Measurements from ENCODE around the gene AGMAT.

Gene AGMAT, protein sequence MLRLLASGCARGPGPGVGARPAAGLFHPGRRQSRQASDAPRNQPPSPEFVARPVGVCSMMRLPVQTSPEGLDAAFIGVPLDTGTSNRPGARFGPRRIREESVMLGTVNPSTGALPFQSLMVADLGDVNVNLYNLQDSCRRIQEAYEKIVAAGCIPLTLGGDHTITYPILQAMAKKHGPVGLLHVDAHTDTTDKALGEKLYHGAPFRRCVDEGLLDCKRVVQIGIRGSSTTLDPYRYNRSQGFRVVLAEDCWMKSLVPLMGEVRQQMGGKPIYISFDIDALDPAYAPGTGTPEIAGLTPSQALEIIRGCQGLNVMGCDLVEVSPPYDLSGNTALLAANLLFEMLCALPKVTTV

DNA sequence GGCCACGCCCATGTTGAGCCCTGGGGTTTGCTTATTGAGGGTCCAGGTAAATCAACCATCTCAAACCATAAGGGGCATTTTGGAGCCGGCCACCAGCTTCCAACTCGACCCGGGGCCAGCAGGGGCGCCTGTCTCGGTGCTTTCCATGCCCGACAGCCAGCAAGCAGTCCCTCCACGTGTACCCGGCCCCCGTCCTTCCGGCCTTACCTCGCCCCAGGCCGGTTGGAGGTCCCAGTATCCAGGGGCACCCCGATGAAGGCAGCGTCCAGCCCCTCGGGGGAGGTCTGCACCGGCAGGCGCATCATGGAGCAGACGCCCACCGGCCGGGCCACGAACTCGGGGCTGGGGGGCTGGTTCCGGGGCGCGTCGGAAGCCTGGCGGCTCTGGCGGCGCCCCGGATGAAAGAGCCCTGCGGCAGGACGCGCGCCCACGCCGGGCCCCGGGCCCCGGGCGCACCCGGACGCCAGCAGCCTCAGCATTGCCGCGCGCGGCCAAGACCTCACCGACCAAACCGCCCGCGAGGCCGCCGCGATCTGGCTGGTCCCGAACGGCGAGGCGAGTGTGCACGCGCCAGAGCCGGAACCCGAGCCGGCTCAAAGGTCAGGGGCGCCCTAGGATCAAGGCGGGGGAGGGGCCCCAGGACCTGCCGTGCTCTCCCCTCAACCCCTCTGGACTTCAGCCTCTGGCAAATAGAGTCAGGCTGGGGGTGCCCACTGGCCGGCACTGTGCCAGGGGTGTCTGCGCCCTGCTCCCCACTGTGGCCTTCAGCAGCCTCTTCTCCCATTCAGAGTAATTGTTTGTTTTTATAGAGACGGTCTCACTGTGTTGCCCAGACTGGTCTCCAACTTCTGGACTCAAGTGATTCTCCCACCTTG lies at the start of gene AGMAT:
Gene AGMAT (minus strand): TSS at position 563 of the 875 bp plus-strand sequence. CDS start 84 bp downstream, at position 479.
- H3K4me3 Mint-ChIP-seq, result peak within 1 kb of the TSS; percentile 83
- no peaks in the 10 kb centered on the region for H3K27me3 Mint-ChIP-seq
- H3K27ac Mint-ChIP-seq, result peak within 1 kb of the TSS; percentile 89
- H3K36me3 Mint-ChIP-seq, result peaks cover 30% of the 10 kb centered on the region
- no peaks in the 10 kb centered on the region for H3K9me3 Mint-ChIP-seq
- DNase-seq, result peak; percentile 77
- peaks cover 41% of the 10 kb centered on the region for H3K4me1 Mint-ChIP-seq
- CTCF ChIA-PET, result no interaction called here

DNA sequence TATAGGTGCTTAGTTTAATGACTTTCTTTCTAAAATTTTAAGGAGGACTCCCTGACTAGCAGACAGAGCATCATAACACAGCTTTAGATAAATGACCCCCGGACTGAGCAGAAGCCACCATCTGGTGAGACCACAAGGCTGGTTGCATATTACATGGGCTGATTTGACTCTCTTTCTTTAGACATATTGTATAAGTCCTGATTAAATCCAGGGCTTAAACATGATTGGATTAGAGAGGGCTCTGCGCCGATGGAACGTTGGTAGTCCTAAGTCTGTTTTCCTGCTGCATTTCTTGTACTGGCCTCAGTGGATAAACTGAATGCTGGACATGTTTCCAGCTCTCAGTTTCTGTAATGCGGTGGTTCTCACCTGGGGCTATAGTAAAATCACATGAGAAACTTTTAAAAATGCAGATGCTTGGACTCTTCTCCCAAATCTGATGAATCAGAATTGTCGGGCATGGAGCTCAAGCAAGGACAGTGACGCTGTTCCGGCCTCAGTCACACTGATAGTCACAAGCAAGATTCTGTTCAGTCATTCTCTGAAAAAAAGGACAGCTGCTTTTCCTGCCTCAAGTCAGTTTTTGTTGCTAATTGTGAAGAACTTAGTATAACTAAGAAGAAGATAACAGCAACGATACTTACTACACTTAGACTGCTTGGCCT lies 49.0 kb upstream of the AGMAT start:
- Mint-ChIP-seq H3K27me3 (no peaks in the 10 kb centered on the region), H3K9me3 (no peaks in the 10 kb centered on the region), H3K4me1 (no peaks in the 10 kb centered on the region), H3K27ac (no peak overlapping the region), H3K4me3 (no peak overlapping the region), H3K36me3 (peaks cover 63% of the 10 kb centered on the region)
- no peak for DNase-seq
- CTCF ChIA-PET, result no interaction called here

DNA sequence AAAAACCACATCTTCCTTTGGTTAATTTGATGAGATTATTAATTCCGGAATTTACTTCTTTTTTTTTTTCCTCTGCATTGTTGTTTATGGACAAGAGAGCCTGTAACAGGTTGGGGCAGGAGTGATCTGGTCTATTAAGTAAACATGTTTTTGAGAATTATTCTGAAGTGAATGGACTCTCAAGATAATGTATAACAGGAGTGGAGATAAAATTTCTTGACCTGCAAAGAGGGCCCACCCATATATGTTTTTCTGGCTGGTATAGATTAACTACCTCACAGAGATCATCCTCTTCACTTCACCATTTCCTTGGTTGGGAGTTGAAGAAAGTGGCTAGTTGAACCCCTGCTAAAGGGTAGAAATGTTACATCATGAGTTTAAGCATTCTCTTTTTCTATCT lies 43.2 kb upstream of the AGMAT start:
- Mint-ChIP-seq H3K4me1 (peaks cover 12% of the 10 kb centered on the region), H3K4me3 (no peak overlapping the region), H3K9me3 (no peaks in the 10 kb centered on the region), H3K27me3 (no peaks in the 10 kb centered on the region), H3K27ac (no peak overlapping the region), H3K36me3 (peaks cover 40% of the 10 kb centered on the region)
- no peak for DNase-seq
- CTCF ChIA-PET, result no interaction called here

DNA sequence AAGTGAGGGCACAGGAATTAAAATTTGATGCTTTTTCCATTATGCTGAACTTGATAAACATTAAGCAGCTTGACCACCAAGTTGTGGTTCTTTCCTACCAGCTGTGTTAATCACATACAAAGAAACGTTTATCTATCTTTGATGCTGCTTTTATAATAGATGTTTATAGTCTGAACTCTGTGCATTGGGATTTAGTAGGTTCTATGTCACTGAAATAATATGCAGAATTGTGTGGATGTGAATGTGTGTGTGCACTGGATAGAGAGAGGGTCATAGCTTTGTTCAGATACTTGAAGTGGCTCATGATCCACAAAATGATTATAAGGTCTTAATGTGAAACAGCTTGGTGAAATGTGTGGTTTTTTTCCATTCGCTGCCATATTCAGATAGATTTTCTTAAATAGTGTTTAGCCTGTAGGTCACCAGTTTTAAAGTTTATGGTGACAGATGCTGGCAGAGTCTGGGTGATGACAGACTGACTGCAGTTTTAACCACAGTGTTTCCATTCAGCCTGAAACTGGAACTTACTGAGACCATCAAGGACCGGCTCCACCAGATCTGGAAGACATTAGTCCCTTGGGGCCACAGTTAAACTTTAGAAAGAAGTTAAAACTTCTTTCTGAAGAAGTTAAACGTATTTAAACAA lies 42.6 kb upstream of the AGMAT start:
- no peak overlapping the region for H3K4me3 Mint-ChIP-seq
- peak overlapping the region; percentile 1 for H3K27ac Mint-ChIP-seq
- H3K9me3 Mint-ChIP-seq, result no peaks in the 10 kb centered on the region
- peaks cover 43% of the 10 kb centered on the region for H3K36me3 Mint-ChIP-seq
- no peaks in the 10 kb centered on the region for H3K27me3 Mint-ChIP-seq
- peaks cover 17% of the 10 kb centered on the region for H3K4me1 Mint-ChIP-seq
- DNase-seq, result no peak
- CTCF ChIA-PET, result interaction anchor here (0.6 kb wide), 1 partner anchor 16 kb away, joined by 4 read pairs; no protein-coding TSS in a partner anchor

DNA sequence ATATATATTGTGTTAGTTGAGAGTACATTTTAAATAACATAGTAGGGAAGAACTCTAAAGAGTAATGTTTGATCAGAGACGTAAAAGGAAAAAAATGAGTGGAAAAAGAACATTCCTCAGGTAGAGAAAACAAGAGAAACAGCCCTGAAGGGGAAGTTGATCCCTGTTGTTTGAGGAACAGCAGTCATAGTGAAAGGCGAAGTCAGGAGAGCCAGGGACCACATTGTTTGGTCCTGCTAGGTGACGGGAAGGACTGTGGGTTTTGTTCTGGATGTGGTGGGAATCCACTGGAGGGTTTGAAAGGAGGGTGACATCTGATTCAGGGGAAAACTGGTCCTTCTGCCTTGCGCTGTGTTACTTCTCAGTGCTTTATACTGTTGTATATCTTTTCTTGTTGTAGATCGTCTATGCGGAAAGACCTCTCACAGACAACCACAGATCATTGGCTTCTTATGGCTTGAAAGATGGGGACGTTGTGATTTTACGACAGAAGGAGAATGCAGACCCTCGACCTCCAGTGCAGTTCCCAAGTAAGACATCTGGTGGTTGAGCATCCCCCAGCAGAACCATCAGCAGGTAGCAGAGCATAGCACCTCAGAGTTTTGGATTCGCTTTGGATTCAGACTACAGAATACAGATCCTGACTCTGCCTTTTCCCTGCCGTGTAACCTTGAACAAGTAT lies 41.6 kb upstream of the AGMAT start:
- Mint-ChIP-seq H3K9me3 (no peaks in the 10 kb centered on the region), H3K27me3 (no peaks in the 10 kb centered on the region), H3K4me1 (peaks cover 24% of the 10 kb centered on the region), H3K36me3 (peaks cover 42% of the 10 kb centered on the region), H3K27ac (no peak overlapping the region), H3K4me3 (no peak overlapping the region)
- DNase-seq, result no peak
- CTCF ChIA-PET, result no interaction called here

DNA sequence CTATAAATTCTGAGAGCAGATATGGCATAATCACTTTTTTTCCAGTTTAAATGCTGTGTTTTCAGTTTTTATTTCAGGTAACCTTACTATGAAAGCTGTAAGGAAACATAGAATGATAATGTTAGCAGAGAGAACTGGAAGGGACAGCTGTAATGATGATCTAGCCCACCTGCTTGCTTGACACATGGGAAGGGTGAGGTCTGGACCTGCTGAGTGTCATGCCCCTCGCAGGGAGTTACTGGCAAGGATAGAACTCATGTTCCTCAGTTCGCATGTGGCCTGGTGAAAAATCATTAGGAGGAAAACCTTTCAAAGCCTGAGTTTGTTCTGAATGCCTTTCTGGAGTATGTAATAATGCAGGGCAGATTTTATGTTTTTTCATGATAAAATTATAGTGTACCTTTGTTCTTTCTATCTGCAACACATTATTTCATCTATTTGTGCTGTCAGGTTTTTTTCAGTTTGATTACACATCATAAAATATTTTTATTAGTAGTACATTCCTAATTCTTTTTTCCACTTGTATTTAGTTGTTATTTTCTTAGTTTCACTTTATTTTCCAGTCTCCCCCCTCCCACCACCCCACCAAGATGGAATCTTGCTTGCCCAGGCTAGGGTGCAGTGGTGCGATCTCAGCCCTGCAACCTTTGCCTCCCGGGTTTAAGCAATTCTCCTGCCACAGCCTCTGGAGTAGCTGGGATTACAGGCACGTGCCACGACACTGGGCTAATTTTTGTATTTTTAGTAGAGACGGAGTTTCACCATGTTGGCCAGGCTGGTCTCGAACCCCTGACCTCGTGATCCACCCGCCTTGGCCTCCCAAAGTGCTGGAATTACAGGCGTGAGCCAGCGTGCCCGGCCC lies 40.4 kb upstream of the AGMAT start:
- Mint-ChIP-seq H3K9me3 (no peaks in the 10 kb centered on the region), H3K27ac (no peak overlapping the region), H3K27me3 (no peaks in the 10 kb centered on the region), H3K4me1 (peaks cover 35% of the 10 kb centered on the region), H3K36me3 (peaks cover 38% of the 10 kb centered on the region), H3K4me3 (no peak overlapping the region)
- CTCF ChIA-PET, result no interaction called here
- DNase-seq, result no peak

DNA sequence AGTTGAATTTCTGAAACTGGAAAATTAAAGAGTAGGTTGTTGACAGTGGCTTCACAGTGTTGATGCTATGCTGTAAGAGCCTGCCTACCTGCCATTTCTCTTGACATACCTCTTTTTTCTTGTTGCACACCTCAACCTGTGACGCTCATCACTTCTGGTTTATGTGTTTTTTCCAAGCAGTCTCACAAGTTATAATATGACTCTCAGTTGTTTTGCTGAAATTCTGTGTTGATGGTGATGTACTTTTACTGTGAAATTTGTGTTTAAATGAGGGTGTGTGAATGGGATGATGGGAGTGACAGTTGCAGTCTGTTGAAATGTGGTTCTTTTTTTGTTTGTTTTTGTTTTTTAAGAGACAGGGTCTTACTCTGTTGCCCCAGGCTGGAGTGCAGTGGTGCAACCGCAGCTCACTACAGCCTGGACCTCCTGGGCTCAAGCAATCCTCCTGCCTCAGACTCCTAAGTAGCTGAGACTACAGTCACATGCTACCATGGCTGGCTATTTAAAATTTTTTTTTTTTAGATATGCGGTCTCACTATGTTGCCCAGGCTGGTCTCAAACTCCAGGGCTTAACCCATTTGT lies 39.4 kb upstream of the AGMAT start:
- Mint-ChIP-seq H3K4me1 (peaks cover 45% of the 10 kb centered on the region), H3K4me3 (no peak overlapping the region), H3K36me3 (peaks cover 34% of the 10 kb centered on the region), H3K9me3 (no peaks in the 10 kb centered on the region), H3K27me3 (no peaks in the 10 kb centered on the region), H3K27ac (no peak overlapping the region)
- CTCF ChIA-PET, result no interaction called here
- DNase-seq, result no peak

DNA sequence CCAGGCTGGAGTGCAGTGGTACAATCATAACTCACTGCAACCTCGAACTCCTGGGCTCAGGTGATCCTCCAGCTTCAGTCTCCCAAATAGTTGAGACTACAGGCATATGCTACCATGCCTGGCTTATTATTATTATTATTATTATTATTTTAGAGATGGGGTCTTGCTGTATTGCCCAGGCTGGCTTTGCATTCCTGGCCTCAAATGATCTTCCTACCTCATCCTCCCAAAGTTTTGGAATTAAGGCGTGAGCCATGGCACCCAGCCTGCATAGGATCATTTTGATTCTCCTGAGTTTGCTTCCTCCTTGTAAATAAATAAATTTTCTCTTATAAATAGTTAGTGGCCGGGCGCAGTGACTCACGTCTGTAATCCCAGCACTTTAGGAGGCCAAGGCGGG lies 38.6 kb upstream of the AGMAT start:
- Mint-ChIP-seq H3K27ac (no peak overlapping the region), H3K9me3 (no peaks in the 10 kb centered on the region), H3K4me1 (peaks cover 53% of the 10 kb centered on the region), H3K4me3 (no peak overlapping the region), H3K36me3 (peaks cover 35% of the 10 kb centered on the region), H3K27me3 (no peaks in the 10 kb centered on the region)
- no peak for DNase-seq
- CTCF ChIA-PET, result no interaction called here

DNA sequence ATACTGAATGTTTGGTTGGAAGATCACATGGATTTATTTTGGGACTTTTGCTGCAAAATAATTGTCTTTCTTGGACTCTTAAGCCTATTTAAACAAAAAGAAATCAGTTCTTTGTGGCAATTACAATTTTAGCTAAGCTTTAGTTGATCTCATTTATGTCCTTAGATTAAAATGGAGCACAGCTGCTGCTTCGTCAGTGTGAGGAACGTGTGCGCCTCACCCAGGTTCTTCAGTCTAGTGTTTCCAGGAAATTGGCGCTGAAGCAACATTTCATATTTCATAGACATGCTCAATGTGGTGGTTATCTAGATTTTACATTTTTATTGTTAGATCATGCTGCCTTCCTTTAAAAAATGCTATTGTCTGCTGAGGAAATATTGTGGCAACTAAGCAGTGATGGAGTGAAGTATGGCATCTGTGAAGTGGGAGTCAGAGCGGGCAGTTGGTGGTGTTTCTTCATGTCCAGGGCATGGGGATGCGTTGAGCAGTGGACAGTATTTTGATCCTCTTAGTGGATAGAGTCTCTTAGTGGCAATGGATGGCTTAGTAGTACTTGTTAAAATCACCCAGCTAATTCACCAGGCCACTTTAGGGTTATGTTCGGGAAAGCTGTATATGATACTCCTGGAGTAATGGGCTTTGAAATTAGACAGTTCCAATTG lies 38.0 kb upstream of the AGMAT start:
- Mint-ChIP-seq H3K27ac (no peak overlapping the region), H3K9me3 (no peaks in the 10 kb centered on the region), H3K4me3 (no peak overlapping the region), H3K27me3 (no peaks in the 10 kb centered on the region), H3K4me1 (peaks cover 56% of the 10 kb centered on the region), H3K36me3 (peaks cover 33% of the 10 kb centered on the region)
- DNase-seq, result no peak
- CTCF ChIA-PET, result no interaction called here

DNA sequence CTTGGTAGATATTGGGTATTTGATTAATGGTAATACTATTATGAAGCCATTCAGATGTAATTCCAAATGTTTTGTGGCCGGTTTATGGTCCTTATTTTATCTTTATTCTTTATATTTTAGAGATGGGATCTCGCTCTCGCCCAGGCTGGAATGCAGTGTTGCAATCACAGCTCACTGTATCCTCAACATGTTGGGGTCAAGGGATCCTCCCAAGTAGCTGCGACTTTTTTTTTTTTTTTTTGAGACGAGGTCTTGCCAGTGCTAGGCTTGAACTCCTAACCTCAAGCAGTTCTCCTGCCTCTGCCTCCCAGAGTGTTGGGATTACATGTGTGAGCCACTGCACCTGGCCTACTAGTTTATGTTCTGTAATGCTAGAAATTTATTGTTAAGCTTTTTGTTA lies 37.1 kb upstream of the AGMAT start:
- H3K27ac Mint-ChIP-seq, result no peak overlapping the region
- H3K4me3 Mint-ChIP-seq, result no peak overlapping the region
- H3K4me1 Mint-ChIP-seq, result peaks cover 57% of the 10 kb centered on the region
- no peak for DNase-seq
- peaks cover 27% of the 10 kb centered on the region for H3K36me3 Mint-ChIP-seq
- no peaks in the 10 kb centered on the region for H3K27me3 Mint-ChIP-seq
- CTCF ChIA-PET, result no interaction called here
- no peaks in the 10 kb centered on the region for H3K9me3 Mint-ChIP-seq

DNA sequence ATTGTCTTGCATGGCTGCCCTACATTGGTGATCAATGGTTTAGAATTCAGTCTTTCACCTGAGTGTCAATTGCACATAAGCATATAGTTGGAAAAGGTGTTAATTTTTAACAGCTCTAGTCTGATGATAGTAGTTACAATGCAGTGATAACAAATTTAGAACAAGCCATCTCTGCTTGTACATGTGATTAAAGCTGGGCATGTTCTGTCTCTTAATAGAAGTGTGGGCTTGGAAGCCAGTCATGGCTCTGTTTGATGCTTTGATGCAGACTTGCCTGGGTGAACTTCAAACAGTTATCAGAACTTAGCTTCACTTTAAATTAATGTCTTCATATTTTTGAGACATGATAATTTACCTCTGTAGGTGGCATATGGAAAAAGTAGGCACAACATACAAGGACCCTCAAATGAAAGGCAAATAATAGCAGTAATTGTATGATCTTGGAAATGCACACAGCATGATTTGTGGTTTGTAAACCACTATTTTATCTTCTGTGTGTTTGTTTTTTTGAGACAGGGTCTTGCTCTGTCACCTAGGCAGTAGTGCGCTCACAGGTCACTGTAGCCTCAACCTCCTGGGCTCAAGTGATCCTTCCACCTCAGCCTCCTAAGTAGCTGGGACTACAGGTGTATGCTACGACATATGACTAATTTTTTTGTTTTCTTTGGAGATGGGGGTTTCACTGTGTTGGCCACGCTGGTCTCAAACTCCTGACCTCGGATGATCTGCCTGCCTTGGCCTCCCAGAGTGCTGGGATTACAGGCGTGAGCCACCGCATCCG lies 36.2 kb upstream of the AGMAT start:
- Mint-ChIP-seq H3K4me3 (no peak overlapping the region), H3K9me3 (no peaks in the 10 kb centered on the region), H3K36me3 (peaks cover 19% of the 10 kb centered on the region), H3K27ac (peak overlapping the region; percentile 24), H3K4me1 (peaks cover 66% of the 10 kb centered on the region), H3K27me3 (no peaks in the 10 kb centered on the region)
- DNase-seq, result no peak
- CTCF ChIA-PET, result interaction anchor here (0.9 to 1.0 kb wide), 2 partner anchors 9 to 27 kb away, joined by 3 read pairs; no protein-coding TSS in a partner anchor

DNA sequence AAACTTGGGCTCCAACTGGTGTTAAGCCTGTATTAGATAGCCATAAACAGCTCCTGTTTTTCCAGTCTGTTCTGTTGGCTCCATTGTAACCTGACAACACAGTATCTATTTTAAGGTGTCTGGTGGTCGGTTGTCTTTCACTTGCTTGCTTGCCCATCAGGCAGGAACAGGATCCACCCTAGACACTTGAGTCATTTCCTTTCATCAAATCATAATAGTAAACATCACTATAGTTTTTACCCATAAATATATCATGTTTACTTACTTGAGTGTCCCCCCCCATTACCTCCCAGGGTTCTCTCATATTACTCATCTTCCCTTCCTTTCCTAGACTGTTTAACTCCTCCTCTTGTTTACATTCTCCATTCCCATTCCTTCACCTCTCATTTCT lies 35.3 kb upstream of the AGMAT start:
- H3K36me3 Mint-ChIP-seq, result peaks cover 18% of the 10 kb centered on the region
- H3K4me3 Mint-ChIP-seq, result peak overlapping the region; percentile 47
- CTCF ChIA-PET, result interaction anchor here (1.0 kb wide), 1 partner anchor 26 kb away, joined by 3 read pairs; no protein-coding TSS in a partner anchor
- no peaks in the 10 kb centered on the region for H3K27me3 Mint-ChIP-seq
- H3K27ac Mint-ChIP-seq, result peak overlapping the region; percentile 69
- DNase-seq, result no peak
- H3K4me1 Mint-ChIP-seq, result peaks cover 70% of the 10 kb centered on the region
- no peaks in the 10 kb centered on the region for H3K9me3 Mint-ChIP-seq

All from activated naive CD4-positive, alpha-beta T cell treated with anti-CD3 and anti-CD28 coated beads, Interleukin-2, amount 10 ng/mL, durations not matched to agents 7 days and 5 days (primary cell).